MM.1S (cell line): ENCODE measurements around the gene ERCC3.

Experiments
- DNase-seq: peaks from one replicate; pipeline ENCODE4 v3.0.0-alpha.2; 2015
- H2AFZ ChIP-seq: fragments of 300-600 bp; sonication (generic); 2 replicates; pipeline ENCODE4 v1.6.0; 2016; ENCODE audit warnings: antibody characterized with exemption, low read length
- H3F3A ChIP-seq: fragments of 300-600 bp; sonication (generic); 2 replicates; pipeline ENCODE4 v1.6.1; 2016; ENCODE audit warnings: mild to moderate bottlenecking, antibody characterized with exemption, low read length, moderate library complexity, mixed read lengths; ENCODE audit not compliant: insufficient read depth
- H3K27ac ChIP-seq: fragments of 300-600 bp; sonication (generic); 2 replicates; pipeline ENCODE4 v1.5.1; 2016; ENCODE audit warnings: mild to moderate bottlenecking, low read length
- H3K27me3 ChIP-seq: fragments of 300-600 bp; sonication (generic); replicated peaks from 2 replicates; pipeline ENCODE4 v1.6.0; 2016; ENCODE audit warnings: low read length; ENCODE audit not compliant: insufficient read depth
- H3K36me3 ChIP-seq: fragments of 300-600 bp; sonication (generic); replicated peaks from 2 replicates; pipeline ENCODE4 v1.6.1; 2016; ENCODE audit warnings: mild to moderate bottlenecking, low read length, mixed read lengths; ENCODE audit not compliant: insufficient read depth
- H3K4me1 ChIP-seq: fragments of 300-600 bp; sonication (generic); 2 replicates; pipeline ENCODE4 v1.6.1; 2016; ENCODE audit warnings: low read length, mixed read lengths
- H3K4me2 ChIP-seq: fragments of 300-600 bp; sonication (generic); 2 replicates; pipeline ENCODE4 v1.6.0; 2016; ENCODE audit warnings: low read depth, low read length
- H3K4me3 ChIP-seq: fragments of 300-600 bp; sonication (generic); 2 replicates; pipeline ENCODE4 v1.5.1; 2016; ENCODE audit warnings: low read length, mixed read lengths
- H3K79me2 ChIP-seq: fragments of 300-600 bp; sonication (generic); 2 replicates; pipeline ENCODE4 v1.6.1; 2016; ENCODE audit warnings: mixed run types, low read length, mixed read lengths
- H3K9ac ChIP-seq: fragments of 300-600 bp; sonication (generic); 2 replicates; pipeline ENCODE4 v1.6.1; 2016; ENCODE audit warnings: low read length, mixed read lengths
- H3K9me2 ChIP-seq: fragments of 300-600 bp; sonication (generic); replicated peaks from 2 replicates; pipeline ENCODE4 v1.6.1; 2016; ENCODE audit warnings: mild to moderate bottlenecking, low read length, mixed read lengths; ENCODE audit not compliant: insufficient read depth
- H3K9me3 ChIP-seq: fragments of 300-600 bp; sonication (generic); replicated peaks from 2 replicates; pipeline ENCODE4 v1.6.1; 2016; ENCODE audit warnings: mild to moderate bottlenecking, low read length, mixed read lengths; ENCODE audit not compliant: insufficient read depth
- H4K20me1 ChIP-seq: fragments of 300-600 bp; sonication (generic); 2 replicates; pipeline ENCODE4 v1.6.1; 2016; ENCODE audit warnings: mild to moderate bottlenecking, low read length, moderate library complexity, mixed read lengths; ENCODE audit not compliant: insufficient read depth
- CTCF ChIP-seq: fragments of 300-600 bp; sonication (generic); IDR thresholded peaks from 2 replicates; pipeline ENCODE4 v1.5.1; 2016; ENCODE audit warnings: antibody characterized with exemption, low read length, mixed read lengths
- EZH2 ChIP-seq: fragments of 300-600 bp; sonication (generic); optimal IDR thresholded peaks from 2 replicates; pipeline ENCODE3; 2017; ENCODE audit warnings: low read depth, mild to moderate bottlenecking, antibody characterized with exemption, low read length, mixed read lengths
- EZH2phosphoT487 ChIP-seq: fragments of 300-600 bp; sonication (generic); IDR thresholded peaks from 2 replicates; pipeline ENCODE4 v1.6.1; 2018; ENCODE audit warnings: antibody characterized with exemption, low read length

Gene ERCC3

GRCh38 chr2:127309468-127309867, 15.5 kb upstream of the ERCC3 start:
- Histone ChIP-seq H3K27me3 (no peaks in the 10 kb centered on the region), H3K4me1 (peaks cover 8% of the 10 kb centered on the region), H2AFZ (no peak overlapping the region), H3K9me3 (no peaks in the 10 kb centered on the region), H3K79me2 (no peaks in the 10 kb centered on the region), H3K27ac (no peak overlapping the region), H3K9ac (no peak overlapping the region), H3F3A (0 out of 2 replicates have a peak, but pooled peaks cover 2% of the 10 kb centered on the region), H3K9me2 (no peaks in the 10 kb centered on the region), H3K4me2 (no peak overlapping the region), H4K20me1 (no peaks in the 10 kb centered on the region), H3K4me3 (no peak overlapping the region), H3K36me3 (peaks cover 2% of the 10 kb centered on the region; the same call in 1 of the 2 replicates)
- TF ChIP-seq EZH2 (no peak), EZH2phosphoT487 (no peak), CTCF (no peak)
- DNase-seq = no peak

GRCh38 chr2:127308586-127309138, 14.7 kb upstream of the ERCC3 start:
- Histone ChIP-seq H3K4me2 (no peak overlapping the region), H3K4me3 (no peak overlapping the region), H3K79me2 (no peaks in the 10 kb centered on the region), H3K36me3 (no peaks in the 10 kb centered on the region), H3K4me1 (peaks cover 4% of the 10 kb centered on the region), H3K27ac (no peak overlapping the region), H4K20me1 (no peaks in the 10 kb centered on the region), H3F3A (no peaks in the 10 kb centered on the region), H3K9me2 (no peaks in the 10 kb centered on the region), H3K27me3 (no peaks in the 10 kb centered on the region), H3K9me3 (no peaks in the 10 kb centered on the region), H2AFZ (no peak overlapping the region), H3K9ac (no peak overlapping the region)
- TF ChIP-seq EZH2 (no peak), EZH2phosphoT487 (no peak), CTCF (no peak)
- no peak for DNase-seq

GRCh38 chr2:127305990-127306585, 12.1 kb upstream of the ERCC3 start:
- Histone ChIP-seq H4K20me1 (no peaks in the 10 kb centered on the region), H3K27me3 (no peaks in the 10 kb centered on the region), H3K27ac (no peak overlapping the region), H3K9me3 (no peaks in the 10 kb centered on the region), H3K4me2 (no peak overlapping the region), H3K4me3 (no peak overlapping the region), H3K4me1 (no peaks in the 10 kb centered on the region), H3K79me2 (no peaks in the 10 kb centered on the region), H3F3A (no peaks in the 10 kb centered on the region), H2AFZ (no peak overlapping the region), H3K9me2 (no peaks in the 10 kb centered on the region), H3K36me3 (no peaks in the 10 kb centered on the region), H3K9ac (no peak overlapping the region)
- no peak for DNase-seq
- no peak for TF ChIP-seq EZH2
- no peak for TF ChIP-seq EZH2phosphoT487
- TF ChIP-seq CTCF = no peak
